IMR-90 (cell line): ENCODE measurements around the gene PCGF3. TPM values are rescaled to one million over a fixed set of nuclear protein-coding genes. Genes with fewer than 3 reads are reported as not detected.

ENCODE experiments used
- ATAC-seq: fragments of 200-7000 bp; cut with Tn5 transposase; 2 replicates; pipeline ENCODE4 v1.9.1; 2020; ENCODE audit warnings: low read depth, mild to moderate bottlenecking, moderate library complexity
- BruUV-seq: library from RNA; stranded (reverse); fragments of 400-500 nt; replicated peaks from 2 replicates; lab custom pipeline; 2021; lab: Mats Ljungman, UMichigan
- CTCF ChIA-PET: fragments of 300-600 bp; formaldehyde crosslinking; extraction: SDS; loops from one replicate; lab custom pipeline; 2021; ENCODE audit warnings: antibody characterized with exemption; lab: Yijun Ruan, JAX
- POLR2A ChIA-PET: fragments of 300-600 bp; sonication (Branson Sonifier 250); formaldehyde crosslinking; loops from one replicate; lab custom pipeline; 2022; ENCODE audit warnings: antibody characterized with exemption; ENCODE audit not compliant: unreplicated experiment; lab: Charles Lee
- DNase-seq: peaks from one replicate; pipeline ENCODE4 v3.0.0; 2013
- H2AFZ ChIP-seq: replicated peaks from 2 replicates; pipeline ENCODE3; 2013; ENCODE audit warnings: low read length, mild to moderate bottlenecking; ENCODE audit not compliant: poor library complexity
- H2AK5ac ChIP-seq: 2 replicates; pipeline ENCODE4 v1.6.1; 2013; ENCODE audit warnings: low read depth, low read length, inconsistent platforms
- H2AK9ac ChIP-seq: replicated peaks from 2 replicates; pipeline ENCODE3; 2013; ENCODE audit warnings: mild to moderate bottlenecking, low read depth, low read length, moderate library complexity; ENCODE audit not compliant: poor library complexity
- H2BK120ac ChIP-seq: 2 replicates; pipeline ENCODE4 v1.6.1; 2013; ENCODE audit warnings: low read depth, low read length, inconsistent platforms
- H2BK15ac ChIP-seq: 3 replicates; pipeline ENCODE4 v1.6.1; 2013; ENCODE audit warnings: low read depth, low read length, inconsistent platforms
- H2BK20ac ChIP-seq: 2 replicates; pipeline ENCODE4 v1.6.1; 2013; ENCODE audit warnings: low read depth, mild to moderate bottlenecking, inconsistent platforms, low read length, moderate library complexity
- H2BK5ac ChIP-seq: 2 replicates; pipeline ENCODE4 v1.6.1; 2013; ENCODE audit warnings: mild to moderate bottlenecking, low read depth, low read length, inconsistent platforms; ENCODE audit not compliant: poor library complexity, severe bottlenecking
- H3K14ac ChIP-seq: replicated peaks from 2 replicates; pipeline ENCODE4 v1.6.1; 2013; ENCODE audit warnings: low read depth, low read length, inconsistent platforms
- H3K18ac ChIP-seq: 2 replicates; pipeline ENCODE4 v1.6.1; 2013; ENCODE audit warnings: low read depth, low read length, control low read depth
- H3K23ac ChIP-seq: 2 replicates; pipeline ENCODE4 v1.6.1; 2013; ENCODE audit warnings: low read depth, low read length, inconsistent platforms
- H3K27ac ChIP-seq: 2 replicates; pipeline ENCODE4 v1.5.1; 2013; ENCODE audit warnings: mild to moderate bottlenecking, control low read depth, low read length; ENCODE audit not compliant: insufficient read depth
- H3K27me3 ChIP-seq: 2 replicates; pipeline ENCODE4 v1.6.1; 2013; ENCODE audit warnings: low read length; ENCODE audit not compliant: control insufficient read depth, insufficient read depth
- H3K36me3 ChIP-seq: 2 replicates; pipeline ENCODE4 v1.6.1; 2013; ENCODE audit warnings: low read length, mixed read lengths; ENCODE audit not compliant: control insufficient read depth, insufficient read depth
- H3K4ac ChIP-seq: 2 replicates; pipeline ENCODE4 v1.6.1; 2013; ENCODE audit warnings: low read depth, low read length, inconsistent platforms
- H3K4me1 ChIP-seq: 2 replicates; pipeline ENCODE4 v1.6.1; 2013; ENCODE audit warnings: low read length, mixed read lengths; ENCODE audit not compliant: control insufficient read depth, insufficient read depth
- H3K4me2 ChIP-seq: 2 replicates; pipeline ENCODE4 v1.6.1; 2013; ENCODE audit warnings: low read depth, mild to moderate bottlenecking, control low read depth, low read length, moderate library complexity
- H3K4me3 ChIP-seq: 2 replicates; pipeline ENCODE4 v1.5.1; 2013; ENCODE audit warnings: low read depth, mild to moderate bottlenecking, control low read depth, low read length, moderate library complexity; ENCODE audit not compliant: insufficient read depth
- H3K56ac ChIP-seq: 2 replicates; pipeline ENCODE4 v1.6.1; 2013; ENCODE audit warnings: low read length, inconsistent platforms; ENCODE audit not compliant: insufficient read depth; ENCODE audit errors: extremely low read depth
- H3K79me1 ChIP-seq, 2 experiments: 2 replicates each; pipeline ENCODE4 v1.6.1; 2013; ENCODE audit warnings: low read length in 2 of 2, inconsistent platforms in 1 of 2, low read depth in 1 of 2
- H3K9ac ChIP-seq: 2 replicates; pipeline ENCODE4 v1.6.1; 2013; ENCODE audit warnings: low read depth, low read length, control low read depth
- H3K9me1 ChIP-seq: 2 replicates; pipeline ENCODE4 v1.6.1; 2013; ENCODE audit warnings: low read length, inconsistent platforms; ENCODE audit not compliant: insufficient read depth
- H3K9me3 ChIP-seq: 2 replicates; pipeline ENCODE4 v1.6.1; 2013; ENCODE audit warnings: low read length; ENCODE audit not compliant: control insufficient read depth, insufficient read depth
- H4K20me1 ChIP-seq: 2 replicates; pipeline ENCODE4 v1.6.1; 2013; ENCODE audit warnings: low read length, inconsistent platforms; ENCODE audit not compliant: insufficient read depth
- H4K5ac ChIP-seq: 2 replicates; pipeline ENCODE4 v1.6.1; 2013; ENCODE audit warnings: mild to moderate bottlenecking, low read depth, low read length, control low read depth
- H4K8ac ChIP-seq, 2 experiments: 2 replicates each; pipeline ENCODE4 v1.6.1; 2013; ENCODE audit warnings: low read depth in 2 of 2, low read length in 2 of 2, control low read depth in 1 of 2, inconsistent platforms in 1 of 2
- H4K91ac ChIP-seq: 2 replicates; pipeline ENCODE4 v1.6.1; 2013; ENCODE audit warnings: low read depth, low read length, inconsistent platforms; ENCODE audit not compliant: insufficient read depth
- BHLHE40 ChIP-seq: fragments of 150-350 bp; IDR thresholded peaks from 2 replicates; pipeline ENCODE4 v1.6.1; 2016; ENCODE audit warnings: mild to moderate bottlenecking, low read depth, low read length
- CEBPB ChIP-seq: IDR thresholded peaks from 2 replicates; pipeline ENCODE4 v1.6.1; 2012; ENCODE audit warnings: low read depth, low read length, improper control_type of control experiment
- CHD1 ChIP-seq: IDR thresholded peaks from 2 replicates; pipeline ENCODE4 v1.6.1; 2012; ENCODE audit warnings: low read depth, low read length, improper control_type of control experiment
- CTCF ChIP-seq: conservative IDR thresholded peaks from 2 replicates; pipeline ENCODE4 v1.5.1; 2012; ENCODE audit warnings: mild to moderate bottlenecking, low read depth, low read length, improper control_type of control experiment
- ELK1 ChIP-seq: fragments of 150-350 bp; IDR thresholded peaks from 2 replicates; pipeline ENCODE4 v1.6.1; 2016; ENCODE audit warnings: low read depth, mild to moderate bottlenecking, low read length, moderate library complexity, borderline replicate concordance
- FOS ChIP-seq: fragments of 150-350 bp; IDR thresholded peaks from 2 replicates; pipeline ENCODE4 v1.6.1; 2016; ENCODE audit warnings: low read depth, low read length
- MAFK ChIP-seq: IDR thresholded peaks from 2 replicates; pipeline ENCODE4 v1.6.1; 2012; ENCODE audit warnings: low read depth, low read length, improper control_type of control experiment
- MAZ ChIP-seq: IDR thresholded peaks from 2 replicates; pipeline ENCODE4 v1.6.1; 2012; ENCODE audit warnings: low read depth, mild to moderate bottlenecking, low read length, improper control_type of control experiment, moderate library complexity, borderline replicate concordance
- MXI1 ChIP-seq: IDR thresholded peaks from 2 replicates; pipeline ENCODE4 v1.6.1; 2012; ENCODE audit warnings: low read depth, mild to moderate bottlenecking, low read length, moderate library complexity, borderline replicate concordance
- NFE2L2 ChIP-seq: fragments of 150-350 bp; IDR thresholded peaks from 2 replicates; pipeline ENCODE4 v1.6.1; 2016; ENCODE audit warnings: low read depth, mild to moderate bottlenecking, low read length
- POLR2A ChIP-seq: IDR thresholded peaks from 2 replicates; pipeline ENCODE4 v1.6.1; 2012; ENCODE audit warnings: mild to moderate bottlenecking, low read depth, low read length
- RAD21 ChIP-seq: IDR thresholded peaks from 2 replicates; pipeline ENCODE4 v1.6.1; 2012; ENCODE audit warnings: low read length, improper control_type of control experiment
- WGBS, 2 experiments: methylation state at CpG; one replicate each; pipeline versions ENCODE4 v1.1.5 to v1.1.7; 2013; ENCODE audit warnings: missing lambda C conversion rate in 2 of 2; ENCODE audit not compliant: insufficient read length in 1 of 2; ENCODE audit errors: extremely low coverage in 2 of 2; 5-methylcytosine and 5-hydroxymethylcytosine counted together
- dilution Hi-C: fragments of 300-500 bp; cut with HindIII; formaldehyde crosslinking; loops from one replicate; pipeline ENCODE4 v1.14.3; 2018; ENCODE audit warnings: low sequenced_read_pairs; ENCODE audit not compliant: unreplicated experiment
- in situ Hi-C: fragments of 300-500 bp; cut with MboI; formaldehyde crosslinking; loops from 3 replicates; pipeline ENCODE4 v1.14.3; 2019; ENCODE audit warnings: low sequenced_read_pairs, inconsistent platforms, mixed read lengths
- intact Hi-C: fragments of 100-400 bp; cut with micrococcal nuclease; formaldehyde crosslinking; loops from 2 replicates; pipeline ENCODE4 v1.10.0; 2022
- polyA plus RNA-seq, 3 experiments: library from polyadenylated mRNA; depleted of rRNA; stranded (reverse); fragments of >200 nt; gene quantifications; 2 replicates each; pipeline ENCODE4 v1.2.3, GENCODE V29; 2012; ENCODE audit warnings: low replicate concordance in 1 of 3
- total RNA-seq: library from RNA; depleted of rRNA; stranded (reverse); fragments of >200 nt; gene quantifications from 2 replicates; pipeline ENCODE4 v1.2.3, GENCODE V29; 2012

Gene PCGF3
- total and polyA plus RNA-seq, 2 of the 4 experiments (the other 2 are of a cell fraction) = 40.0 to 55.3 TPM

GRCh38 chr4:692771-693554 is 12.7 kb upstream of the PCGF3 start:
- H3K4ac ChIP-seq = no peak overlapping the region
- intact Hi-C loops (no loop called here), dilution Hi-C loops (no loop called here), in situ Hi-C loops (no loop called here)
- no peak overlapping the region for H2BK20ac ChIP-seq
- H4K91ac ChIP-seq = no peak overlapping the region
- no peak overlapping the region for H3K27ac ChIP-seq
- H2BK120ac ChIP-seq = no peak overlapping the region
- BruUV-seq = no TSS peak
- H3K4me3 ChIP-seq = no peak overlapping the region
- H2AK5ac ChIP-seq = no peak overlapping the region
- no peaks in the 10 kb centered on the region for H3K36me3 ChIP-seq
- CTCF ChIA-PET = no interaction called here
- H3K27me3 ChIP-seq = peaks cover 18% of the 10 kb centered on the region
- peaks cover under 1% of the 10 kb centered on the region for H3K4me1 ChIP-seq
- no peak overlapping the region for H3K56ac ChIP-seq
- H3K9me3 ChIP-seq = no peaks in the 10 kb centered on the region
- no peak overlapping the region for H4K5ac ChIP-seq
- no peak overlapping the region for H2BK5ac ChIP-seq
- DNase-seq (no peak), ATAC-seq (no peak)
- no peak overlapping the region for H3K9ac ChIP-seq
- H3K9me1 ChIP-seq = peaks cover under 1% of the 10 kb centered on the region; the same call in 1 of the 2 replicates
- no peak overlapping the region for H3K23ac ChIP-seq
- H2AFZ ChIP-seq = no peak overlapping the region
- H4K8ac ChIP-seq = no peak overlapping the region
- no peak overlapping the region for H3K14ac ChIP-seq
- no peaks in the 10 kb centered on the region for H4K20me1 ChIP-seq
- 0 out of 4 replicates have a peak, but pooled peaks cover 0 to under 1% of the 10 kb centered on the region in 2 experiments for H3K79me1 ChIP-seq
- POLR2A ChIA-PET = no interaction called here
- 73% methylated on average over 10 of the region's 32 CpGs; no CpG with 5 or more reads in 1 of the 2 experiments for WGBS, 2 experiments
- no peak overlapping the region for H3K18ac ChIP-seq
- no peak overlapping the region for H3K4me2 ChIP-seq
- TF ChIP-seq BHLHE40 (no peak), POLR2A (no peak), CHD1 (no peak), MAFK (no peak), MXI1 (no peak), CEBPB (no peak), CTCF (no peak), FOS (no peak), ELK1 (no peak), NFE2L2 (no peak), RAD21 (no peak), MAZ (no peak)
- no peak overlapping the region for H2BK15ac ChIP-seq
- H2AK9ac ChIP-seq = no peak overlapping the region
